Fibroblast of upper back skin (primary cell): ENCODE data around the gene ZBED2.

Source experiments
- DNase-seq: peaks from one replicate; pipeline ENCODE4 v3.0.0-alpha.2; 2013

The ZBED2 gene

DNA sequence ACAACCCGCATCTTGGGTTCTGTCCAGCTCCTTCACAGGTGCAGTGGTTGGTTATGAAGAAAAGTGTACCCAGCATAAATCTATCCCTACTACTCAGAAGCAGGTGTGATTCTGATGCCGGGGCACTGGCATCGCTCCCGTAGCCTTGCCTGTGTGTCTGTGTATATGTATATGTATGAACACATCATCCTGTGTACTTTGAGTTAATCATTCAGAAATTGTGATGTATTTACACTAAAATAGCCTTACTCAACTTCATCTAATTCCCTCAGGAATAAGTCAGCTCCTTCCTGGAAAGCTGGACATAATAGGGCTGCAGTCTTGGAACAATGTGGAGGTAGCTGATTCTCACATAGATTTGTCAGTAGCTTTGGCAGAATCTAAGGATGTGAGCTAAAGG, 6.7 kb upstream of the ZBED2 start:
- DNase-seq, result no peak

DNA sequence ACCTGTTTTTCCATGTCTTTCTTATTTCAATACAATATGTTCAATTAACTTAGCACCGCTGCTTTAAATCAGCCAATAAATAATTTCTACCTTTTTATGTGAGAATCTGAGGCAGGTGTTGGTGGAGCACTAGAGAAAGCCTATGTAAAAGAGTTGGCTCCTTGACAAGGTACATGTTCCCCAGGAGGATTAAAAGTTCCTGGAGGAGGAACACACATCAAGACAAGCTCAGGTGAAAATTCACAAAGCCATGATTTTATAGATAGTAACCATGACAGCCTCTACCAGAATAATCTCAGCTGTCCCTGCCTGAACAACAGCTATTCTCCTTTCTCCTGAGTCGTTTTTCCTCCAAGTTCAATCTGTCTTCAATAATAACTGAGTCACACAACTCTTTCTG, 3.4 kb upstream of the ZBED2 start:
- DNase-seq, result no peak

GRCh38 chr3:111598139-111598538, 3.0 kb upstream of the ZBED2 start:
- DNase-seq, result no peak

DNA sequence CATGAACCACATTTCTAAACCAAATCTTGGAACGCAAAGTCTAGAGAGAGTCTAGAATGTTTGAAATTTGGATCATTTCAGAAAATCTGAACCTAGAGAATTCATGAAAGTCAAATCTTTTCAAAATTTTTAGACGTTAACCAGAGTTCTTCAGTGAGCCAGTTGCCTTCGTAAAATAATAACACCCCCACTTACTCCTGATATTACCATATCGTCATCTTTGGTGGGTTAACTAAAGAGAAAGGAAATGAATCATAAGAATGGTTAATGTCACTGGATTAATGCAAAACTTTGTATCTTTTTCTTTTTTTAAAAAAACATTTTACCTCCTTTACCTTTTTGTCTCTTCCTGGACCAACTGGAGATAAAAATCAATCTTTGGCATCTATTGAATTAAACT, 1.2 kb upstream of the ZBED2 start:
- DNase-seq, result no peak

GRCh38 chr3:111594781-111595180, 365 bp downstream of the ZBED2 start:
- DNase-seq, result no peak

- DNase-seq, result peak; percentile 84
Observed at GRCh38 chr3:111594205-111594604, 941 bp downstream of the ZBED2 start.

DNA sequence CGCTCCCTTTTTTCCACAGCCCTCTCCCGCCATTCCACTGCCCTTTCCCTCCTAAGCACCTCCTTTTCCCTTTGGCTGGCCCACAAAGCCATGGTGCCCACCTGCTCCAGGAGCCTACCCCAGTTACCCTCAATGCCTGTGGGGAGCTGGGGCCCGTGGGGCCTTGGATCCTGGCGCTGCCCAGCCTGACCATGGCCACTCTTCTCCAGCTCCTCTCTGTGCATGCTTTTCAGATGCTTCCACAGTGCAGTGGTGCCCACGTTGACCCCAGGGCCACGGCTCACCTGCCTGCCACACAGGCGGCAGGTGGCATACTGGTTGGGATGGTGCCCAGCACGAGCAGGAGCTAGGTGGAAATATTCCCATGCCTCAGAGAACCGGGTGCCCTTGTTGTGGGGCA, 1.5 kb downstream of the ZBED2 start:
- no peak for DNase-seq

- no peak for DNase-seq
Observed at GRCh38 chr3:111592936-111593335, 2.2 kb downstream of the ZBED2 start.

DNA sequence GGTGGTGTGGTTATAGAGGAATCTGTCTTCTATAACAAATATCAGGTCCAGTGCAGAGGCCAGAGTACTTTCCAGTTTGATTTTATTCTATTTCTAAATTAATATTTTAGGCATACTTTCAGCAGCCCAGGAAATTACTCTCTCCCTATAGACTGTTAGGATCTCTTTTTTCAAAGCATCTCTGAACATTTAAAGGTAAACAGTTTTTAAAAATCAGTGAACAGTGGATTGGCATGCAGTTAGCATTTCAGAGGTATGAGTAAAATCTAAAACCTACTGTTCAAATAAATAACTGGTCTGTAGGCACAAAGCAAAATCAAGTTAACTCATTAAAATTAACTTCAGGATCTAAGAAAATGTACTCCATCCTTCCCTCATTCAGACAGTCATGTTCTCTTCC, 3.0 kb downstream of the ZBED2 start:
- no peak for DNase-seq

DNA sequence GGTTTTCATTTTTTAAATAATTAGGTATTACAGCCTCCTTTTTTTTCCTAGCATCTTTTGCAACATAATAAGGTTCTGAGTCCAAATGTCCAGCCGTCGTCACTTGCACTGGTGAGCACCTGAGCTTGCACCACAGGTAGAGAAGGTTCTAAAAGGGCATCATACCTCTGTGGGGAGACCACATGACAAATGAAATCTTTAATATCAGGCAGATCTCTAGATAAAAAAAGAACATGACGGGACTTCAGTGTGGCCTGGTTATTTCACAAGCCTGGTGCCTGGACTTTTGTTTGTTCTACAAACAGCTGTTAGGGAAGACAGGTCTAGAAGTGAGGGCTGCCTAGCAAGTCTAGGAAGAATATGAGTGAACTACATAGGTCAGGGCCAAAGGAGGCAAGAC, 3.6 kb downstream of the ZBED2 start:
- no peak for DNase-seq

GRCh38 chr3:111590143-111590491, 5.0 kb downstream of the ZBED2 start:
- DNase-seq, result no peak

DNA sequence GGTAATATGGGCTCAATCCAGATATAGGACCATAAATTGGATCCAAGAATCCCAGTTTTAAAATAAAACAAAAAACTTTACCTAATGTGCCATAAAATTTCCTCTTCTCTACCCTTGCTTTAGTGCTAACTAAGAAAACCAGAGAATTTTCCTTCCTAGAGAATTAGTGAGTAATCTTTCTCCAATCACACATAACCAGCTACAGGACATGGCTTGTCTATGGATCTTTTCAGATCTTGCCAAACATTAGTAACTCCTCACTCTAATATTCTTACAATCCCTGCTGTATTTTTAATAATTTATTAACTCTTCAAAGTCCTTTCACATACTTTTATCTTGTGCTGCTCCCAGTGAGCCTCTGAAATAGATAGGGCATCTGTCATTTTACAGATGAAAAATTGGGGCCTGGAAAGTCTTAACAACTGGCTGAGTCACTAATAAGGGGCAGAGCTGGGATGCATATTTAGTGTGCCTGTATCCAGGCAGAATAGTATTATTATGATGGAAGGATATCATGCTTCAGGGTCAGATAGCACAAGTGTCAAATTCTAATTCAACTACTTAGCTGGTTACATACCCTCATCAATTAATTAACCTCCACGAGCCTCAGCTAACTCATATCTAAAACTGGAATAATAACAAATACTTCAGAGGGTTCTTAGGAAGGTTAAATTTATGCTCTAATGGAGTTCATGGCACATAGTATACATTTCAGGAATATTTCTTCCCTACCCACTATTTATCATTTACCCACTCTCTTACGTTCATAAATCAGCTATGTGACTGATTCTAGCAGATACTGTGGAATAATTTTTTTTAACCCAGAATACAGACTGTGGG, 5.6 kb downstream of the ZBED2 start:
- DNase-seq, result peak; percentile 31

GRCh38 chr3:111588527-111588926, 6.6 kb downstream of the ZBED2 start:
- no peak for DNase-seq

DNA sequence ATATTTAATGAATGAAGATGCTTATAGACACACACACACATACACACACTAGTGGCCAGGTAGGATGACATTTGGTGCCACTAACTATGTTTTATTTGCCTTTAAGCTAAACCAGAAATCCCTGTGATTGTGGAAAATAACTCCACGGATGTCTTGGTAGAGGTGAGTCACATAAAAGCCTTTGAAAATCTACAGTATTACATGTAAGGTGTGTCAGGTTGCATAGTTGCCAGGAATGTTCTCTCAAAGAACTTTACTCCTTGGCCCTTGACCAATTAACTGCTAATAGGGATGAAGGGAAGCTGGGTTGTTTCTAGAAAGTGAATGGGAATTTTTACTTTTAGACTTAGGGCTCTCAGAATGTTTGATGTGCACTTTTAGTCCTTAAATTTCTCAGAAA, 9.9 kb downstream of the ZBED2 start:
- peak; percentile 42 for DNase-seq

- DNase-seq, result peak; percentile 38
Observed at GRCh38 chr3:111584744-111585143, 10.4 kb downstream of the ZBED2 start.

- peak; percentile 95 for DNase-seq
Observed at GRCh38 chr3:111582120-111582474, 13.0 kb downstream of the ZBED2 start.

DNA sequence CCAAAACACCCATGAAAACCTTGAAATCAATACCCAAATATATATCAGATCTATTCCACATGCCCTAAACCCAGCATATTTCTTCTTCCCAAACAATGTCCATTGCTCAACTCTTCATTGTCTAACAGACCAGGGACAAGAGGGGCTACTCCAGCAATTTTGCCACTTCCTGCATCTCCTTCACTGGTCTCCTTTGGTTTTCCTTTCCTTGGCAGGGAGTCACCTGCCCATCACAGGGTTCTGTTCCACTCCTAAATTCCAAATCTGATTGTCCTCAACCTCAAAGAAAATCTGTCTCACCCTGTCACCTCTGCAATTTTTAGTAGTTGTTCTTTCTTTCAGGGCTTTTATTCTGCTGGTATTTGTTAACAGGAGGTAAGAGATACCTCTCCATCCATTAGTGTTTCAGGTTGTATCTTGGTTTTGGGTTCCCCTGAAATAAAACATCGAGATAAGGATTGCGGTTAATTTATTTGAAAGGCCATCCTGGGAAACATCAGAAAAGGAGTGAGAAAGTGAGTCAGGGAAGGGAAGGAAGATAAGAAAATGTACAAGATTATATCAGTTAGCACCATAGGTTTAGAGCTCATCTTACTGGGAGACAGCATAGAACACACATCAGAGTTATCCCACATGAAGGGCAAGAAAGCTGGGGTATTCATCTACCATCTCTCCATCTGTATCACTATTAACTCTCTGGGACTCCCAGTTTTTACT, 13.6 kb downstream of the ZBED2 start:
- DNase-seq, result no peak

GRCh38 chr3:111579495-111579894, 15.7 kb downstream of the ZBED2 start:
- DNase-seq, result no peak

GRCh38 chr3:111578867-111579266, 16.3 kb downstream of the ZBED2 start:
- no peak for DNase-seq

DNA sequence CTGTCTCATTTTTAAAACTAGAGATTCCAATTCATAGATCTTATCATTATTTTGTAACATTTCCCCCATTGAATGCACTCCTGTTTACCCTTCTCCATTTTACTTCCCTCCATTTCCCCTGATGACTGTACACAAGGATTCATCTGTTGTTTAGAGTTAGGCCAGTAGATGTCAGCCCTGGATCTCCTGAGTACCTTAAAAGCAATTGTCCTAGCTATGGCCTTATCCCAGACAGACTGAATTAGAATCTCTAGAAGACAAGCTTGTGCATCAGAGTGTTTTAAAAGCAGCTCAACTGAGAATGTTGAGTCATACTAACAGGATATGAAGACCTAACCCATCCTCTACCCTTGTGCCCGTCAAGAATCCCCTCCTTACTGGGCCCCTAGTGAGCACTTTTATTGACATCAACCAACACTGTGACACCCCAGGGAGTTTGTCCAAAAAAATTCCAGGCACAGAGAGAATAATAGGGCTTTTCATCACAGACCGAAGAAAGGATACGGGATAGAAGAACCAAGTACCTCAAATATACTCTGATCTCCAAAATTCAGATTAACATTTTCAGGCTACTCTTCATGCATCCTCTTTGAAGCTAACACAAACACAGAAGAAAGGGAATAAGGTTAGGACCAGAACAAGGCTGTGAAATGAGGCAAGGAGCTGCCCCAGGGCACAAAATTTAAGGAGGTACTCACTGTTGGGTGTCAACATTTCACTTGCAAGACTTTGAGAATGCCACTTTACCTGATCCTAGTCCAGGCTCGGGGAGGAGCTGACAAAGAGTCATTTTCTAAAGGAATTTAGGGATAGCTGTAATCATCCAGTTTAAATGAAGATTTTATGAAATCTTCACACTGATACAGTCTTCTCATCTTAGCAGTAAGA, 17.1 kb downstream of the ZBED2 start:
- DNase-seq, result peak; percentile 88

DNA sequence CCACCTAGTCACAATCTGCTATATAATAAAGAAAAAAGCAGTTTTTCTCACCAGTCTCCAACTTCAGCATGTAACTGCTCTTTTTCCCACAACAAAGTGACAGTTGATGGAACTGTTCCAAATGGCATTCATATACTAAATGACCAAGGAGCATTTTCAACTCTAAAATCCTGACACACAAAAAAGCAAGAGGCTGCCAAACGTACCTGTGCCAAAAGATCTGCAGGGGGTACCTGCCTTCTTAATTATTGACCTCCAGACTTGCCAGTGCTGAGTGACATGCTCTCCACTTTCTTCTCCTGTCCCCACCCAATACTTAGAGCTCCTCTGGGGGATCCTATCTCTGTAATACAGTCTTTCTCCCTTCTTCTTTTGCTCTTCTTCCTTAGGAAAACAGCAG, 18.0 kb downstream of the ZBED2 start:
- DNase-seq, result no peak

DNA sequence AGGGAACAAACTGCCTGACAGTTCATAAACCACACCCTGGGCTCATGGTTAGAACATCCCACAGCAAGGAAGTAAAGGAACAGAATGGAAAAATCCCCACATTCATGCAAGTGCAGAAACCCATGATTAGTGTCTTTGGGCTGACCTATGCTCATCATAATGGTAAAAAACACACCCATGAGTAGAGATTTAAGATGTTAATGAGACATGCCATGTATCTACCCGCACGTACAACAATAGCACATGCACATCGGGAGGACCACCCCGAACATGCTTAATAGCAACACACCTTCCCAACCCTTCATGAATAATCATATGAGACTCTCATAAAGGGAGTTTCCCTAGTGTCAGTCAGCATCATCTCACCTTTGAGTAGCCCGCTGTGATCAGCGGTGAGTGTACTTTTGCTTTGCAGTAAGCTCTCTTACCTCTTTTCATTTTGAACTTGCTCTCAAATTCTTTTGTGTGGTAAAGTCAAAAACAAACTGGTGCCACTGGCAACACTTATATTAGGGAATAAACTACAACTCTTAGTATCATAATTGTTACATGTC, 23.2 kb downstream of the ZBED2 start:
- no peak for DNase-seq

DNA sequence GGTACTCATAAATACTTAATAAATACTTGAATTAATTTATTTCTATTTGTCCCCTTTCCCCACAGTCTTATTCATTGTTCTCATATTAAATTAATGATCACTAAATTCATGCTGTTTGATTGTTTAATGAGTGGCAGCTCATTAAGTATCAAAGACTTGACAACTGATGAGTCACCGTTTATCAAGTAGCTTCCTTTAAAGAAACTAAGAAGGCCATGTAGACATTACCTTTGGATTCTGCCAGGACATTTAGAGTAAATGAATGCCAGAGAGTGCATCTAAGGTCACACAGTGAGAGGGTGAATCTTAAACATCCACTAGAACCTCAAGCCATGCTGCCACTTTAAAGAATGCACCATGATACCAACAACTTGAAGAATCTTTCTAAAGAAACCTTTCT, 23.9 kb downstream of the ZBED2 start:
- DNase-seq, result no peak
